HL-60/S4 treated with retinoic acid at 250 ng/mL for 4 days and 3 days (cell line): Measurements from ENCODE around the gene IER2.
"Not testable (repeated sequence)": the region's sequence is repeated elsewhere in the genome, so short reads cannot be mapped to it uniquely, and the experiment has no call there.

ENCODE experiments used
- in situ Hi-C: fragments of 300-500 bp; cut with MboI; formaldehyde crosslinking; loops from 2 replicates; pipeline ENCODE4 v1.7.0; 2022; ENCODE audit warnings: low sequenced_read_pairs

Gene IER2

DNA sequence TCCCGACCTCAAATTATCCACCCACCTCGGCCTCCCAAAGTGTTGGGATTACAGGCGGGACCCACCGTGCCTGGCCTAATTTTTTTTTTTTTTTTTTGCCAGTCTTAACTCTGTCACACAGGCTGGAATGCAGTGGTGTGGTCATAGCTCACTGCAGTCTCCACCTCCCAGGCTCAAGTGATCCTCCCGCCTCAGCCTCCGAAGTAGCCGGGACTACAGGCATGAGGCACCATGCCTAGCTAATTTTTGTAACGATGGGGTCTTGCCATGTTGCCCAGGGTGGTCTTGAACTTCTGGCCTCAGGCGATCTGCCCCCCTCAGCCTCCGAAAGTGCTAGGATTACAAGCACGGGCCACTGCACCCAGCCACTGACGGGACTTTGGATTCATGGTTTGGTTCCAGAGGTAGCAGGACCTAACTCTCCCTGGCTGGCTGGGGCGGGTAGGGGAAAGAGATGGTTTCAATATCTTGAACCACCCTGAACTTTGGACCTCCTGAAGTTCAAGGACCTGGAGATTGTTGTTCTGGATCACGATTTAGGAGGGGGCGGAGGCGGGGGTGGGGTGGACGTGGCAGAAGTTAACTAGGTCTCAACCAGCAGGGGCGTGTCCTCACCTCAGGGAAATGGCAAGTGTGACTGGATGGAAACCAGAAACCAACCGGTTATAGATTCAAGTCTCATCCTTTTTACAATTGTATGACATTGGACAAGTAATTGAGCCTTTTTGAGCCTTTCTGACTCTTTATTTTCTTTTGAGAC, 40.8 kb downstream of the IER2 start:
- in situ Hi-C loops, result no loop called here

DNA sequence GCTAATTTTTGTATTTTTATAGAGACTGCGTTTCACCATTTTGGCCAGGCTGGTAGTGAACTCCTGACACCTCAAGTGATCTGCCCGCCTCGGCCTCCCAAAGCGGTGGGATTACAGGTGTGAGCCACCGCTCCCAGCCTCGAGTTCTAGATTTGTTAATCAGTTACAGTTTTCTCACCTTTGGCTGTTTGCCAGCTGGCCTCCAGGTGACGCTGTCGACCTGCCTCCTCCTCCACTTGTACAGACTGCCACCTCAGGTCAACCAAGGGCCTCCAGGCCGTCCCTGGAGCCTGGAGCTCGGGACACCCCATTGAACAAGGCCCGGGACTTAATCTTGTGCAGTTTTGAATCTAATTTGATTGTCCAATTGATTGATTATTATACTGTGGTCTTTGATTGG, 45.5 kb downstream of the IER2 start:
- in situ Hi-C loops, result no loop called here

DNA sequence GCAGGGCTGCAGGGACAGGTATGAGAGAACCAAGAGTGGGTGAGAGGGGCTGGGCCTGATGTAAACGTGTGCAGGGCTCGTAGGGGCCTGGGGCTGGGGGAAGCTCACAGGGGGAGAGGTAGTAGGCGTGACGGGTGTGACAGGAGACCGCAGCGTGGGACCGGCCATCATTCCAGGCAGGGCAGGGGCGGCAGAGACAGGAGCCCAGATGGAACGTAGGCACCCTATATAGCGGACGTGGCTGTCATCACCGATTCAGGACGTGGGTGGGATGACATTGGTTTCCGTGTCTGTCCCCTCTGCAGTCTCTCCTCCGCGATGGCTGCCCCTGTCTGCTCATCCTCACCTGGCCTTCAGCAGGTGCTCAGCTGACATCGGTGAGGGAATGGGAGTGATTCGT, 48.4 kb downstream of the IER2 start:
- in situ Hi-C loops, result no loop called here

DNA sequence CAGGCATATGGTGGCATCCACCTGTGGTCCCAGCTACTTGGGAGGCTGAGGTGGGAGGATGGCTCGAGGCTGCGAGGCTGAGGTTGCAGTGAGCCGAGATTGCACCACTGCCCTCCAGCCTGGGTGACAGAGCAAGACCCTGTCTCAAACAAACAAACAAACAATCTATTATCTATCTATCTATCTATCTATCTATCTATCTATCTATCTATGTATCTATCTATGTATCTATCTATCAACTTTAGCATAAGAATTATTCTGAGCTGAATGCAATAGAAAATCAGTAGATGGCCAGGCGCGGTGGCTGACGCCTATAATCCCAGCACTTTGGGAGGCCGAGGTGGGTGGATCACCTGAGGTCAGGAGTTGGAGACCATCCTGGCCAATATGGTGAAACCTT, 51.9 kb downstream of the IER2 start:
- in situ Hi-C loops, result not testable (repeated sequence)
